G401.6 (cell line): ENCODE data around the gene GLTPD2.
A peak's percentile ranks its signal among the peaks of the same experiment; 100 is the strongest.

Source experiments
- FAIRE-seq: peaks from 2 replicates; lab custom pipeline; 2012; peaks lifted over from hg19 to GRCh38; lab: Jason Lieb, UNC

GLTPD2 gene

DNA sequence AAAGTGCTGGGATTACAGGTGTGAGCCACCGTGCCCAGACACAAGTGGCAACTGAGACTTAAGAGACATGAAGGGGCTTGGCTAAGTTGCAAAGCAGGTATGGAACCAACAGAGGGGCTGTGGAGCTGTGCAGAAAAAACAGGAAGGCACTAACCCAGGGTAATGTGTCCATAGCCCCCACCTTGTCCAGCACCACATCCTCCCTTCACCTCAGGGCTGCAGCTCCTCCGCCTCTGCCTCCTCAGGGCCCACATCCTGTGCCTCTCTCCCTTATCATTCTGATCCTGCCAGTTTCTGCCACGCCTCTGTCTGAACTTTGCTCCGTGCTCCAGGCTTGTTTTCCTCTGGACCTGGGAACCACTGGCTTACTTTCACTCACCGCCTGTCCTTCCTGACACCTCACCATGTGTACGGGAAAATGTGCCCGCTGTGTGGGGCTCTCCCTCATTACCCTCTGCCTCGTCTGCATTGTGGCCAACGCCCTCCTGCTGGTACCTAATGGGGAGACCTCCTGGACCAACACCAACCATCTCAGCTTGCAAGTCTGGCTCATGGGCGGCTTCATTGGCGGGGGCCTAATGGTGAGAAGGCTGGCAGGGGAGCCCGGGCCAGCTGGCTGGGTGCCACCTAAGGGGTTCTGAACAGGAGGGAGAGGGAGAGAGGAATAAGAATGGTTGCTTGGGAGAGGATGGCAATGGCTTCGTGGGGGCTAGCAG lies 17.1 kb upstream of the GLTPD2 start, which contains the start of gene TM4SF5:
Gene TM4SF5, plus strand, starts transcription at position 368 of the 716 bp plus-strand sequence. Its CDS starts 37 bp downstream, at position 405.
- FAIRE-seq: no peak

DNA sequence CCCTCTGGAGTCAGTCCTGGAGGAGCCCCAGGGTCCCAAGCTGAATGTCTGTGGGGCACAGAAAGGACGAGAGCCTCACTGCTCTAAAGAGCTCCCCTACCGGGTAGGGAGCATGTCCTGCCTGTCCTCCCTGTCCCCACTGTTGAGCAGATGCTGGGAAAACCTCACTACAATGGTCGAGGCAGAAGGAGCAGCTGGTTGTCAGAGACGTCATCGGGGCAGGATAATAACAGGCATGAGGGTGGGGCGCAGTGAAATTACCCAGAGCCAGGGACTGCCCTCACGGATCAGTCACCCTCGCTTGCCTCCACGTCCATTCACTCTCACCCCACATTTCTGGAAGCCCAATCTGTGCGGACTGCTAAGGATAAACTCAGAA lies 16.5 kb upstream of the GLTPD2 start:
- no peak for FAIRE-seq

DNA sequence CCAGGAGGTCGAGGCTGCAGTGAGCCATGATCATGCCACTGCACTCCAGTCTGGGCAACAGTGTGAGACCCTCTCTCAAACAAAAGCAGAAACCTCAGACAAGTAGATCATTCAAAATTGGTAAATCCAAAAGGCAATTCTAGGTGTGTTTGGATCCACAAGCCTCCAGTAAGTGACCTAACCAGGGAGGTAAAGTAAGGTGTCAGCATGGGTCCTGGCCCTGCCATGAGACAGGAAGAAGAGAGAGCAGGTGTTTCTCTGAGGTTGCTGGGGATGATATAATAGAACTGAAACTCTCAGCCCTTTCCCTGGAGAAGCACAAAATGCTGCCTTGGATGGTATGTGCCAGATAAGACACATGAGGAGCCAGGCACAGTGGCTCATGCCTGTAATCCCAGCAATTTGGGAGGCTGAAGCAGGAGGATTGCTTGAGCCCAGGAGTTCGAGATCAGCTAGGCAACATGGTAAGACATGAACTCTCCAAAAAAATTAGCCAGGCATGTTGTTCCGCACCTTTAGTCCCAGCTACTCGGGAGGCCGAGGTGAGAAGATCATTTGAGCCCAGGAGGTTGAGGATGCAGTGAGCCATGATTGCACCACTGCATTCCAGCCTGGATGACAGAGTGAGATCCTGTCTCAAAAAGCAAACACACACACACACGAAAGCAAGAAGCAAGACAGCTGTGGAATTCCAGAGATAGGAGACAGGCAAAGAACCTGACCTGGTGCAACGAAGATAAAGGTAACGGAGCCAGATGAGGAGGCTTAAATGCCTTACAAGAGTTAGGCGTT lies 10.6 kb upstream of the GLTPD2 start:
- FAIRE-seq: no peak

- no peak for FAIRE-seq
Measured at GRCh38 chr17:4780325-4780955, 8.3 kb upstream of the GLTPD2 start.

GRCh38 chr17:4782652-4783051 lies 6.1 kb upstream of the GLTPD2 start:
- no peak for FAIRE-seq

- FAIRE-seq: no peak
Measured at GRCh38 chr17:4785311-4786105, 3.3 kb upstream of the GLTPD2 start.

- no peak for FAIRE-seq
Measured at GRCh38 chr17:4786106-4786511, 2.7 kb upstream of the GLTPD2 start, which contains the start of gene VMO1. VMO1 (minus strand) TSS chr17:4786364; CDS start chr17:4786352, 12 bp downstream.

GRCh38 chr17:4786516-4786915 lies 2.2 kb upstream of the GLTPD2 start:
- no peak for FAIRE-seq

DNA sequence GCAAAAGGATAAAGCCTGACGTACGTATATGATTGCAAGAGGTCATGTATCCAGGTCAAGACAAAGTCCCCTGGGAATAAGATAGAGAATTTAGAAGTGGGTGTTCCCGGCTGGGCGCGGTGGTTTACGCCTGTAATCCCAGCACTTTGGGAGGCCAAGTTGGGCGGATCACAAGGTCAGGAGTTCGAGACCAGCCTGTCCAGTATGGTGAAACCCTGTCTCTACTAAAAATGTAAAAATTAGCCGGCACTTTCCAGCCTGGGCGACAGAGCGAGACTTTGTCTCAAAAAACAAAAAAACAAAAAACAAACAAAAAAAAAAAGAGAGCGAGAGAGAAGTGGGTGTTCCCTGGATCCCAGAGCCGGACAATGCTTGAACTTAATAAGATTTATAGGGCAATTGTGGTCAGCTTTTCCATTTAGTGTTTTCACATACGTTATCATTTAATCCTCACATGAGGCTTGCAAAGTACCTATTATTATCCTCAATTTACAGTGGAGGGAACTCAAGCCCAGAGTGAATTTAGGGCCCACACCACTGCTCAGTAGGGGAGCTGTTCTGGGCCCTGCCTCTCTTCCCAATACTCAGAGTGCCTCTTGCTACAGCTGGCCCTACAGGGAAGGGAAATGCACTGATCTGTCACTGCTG lies 481 bp upstream of the GLTPD2 start:
- FAIRE-seq: no peak

DNA sequence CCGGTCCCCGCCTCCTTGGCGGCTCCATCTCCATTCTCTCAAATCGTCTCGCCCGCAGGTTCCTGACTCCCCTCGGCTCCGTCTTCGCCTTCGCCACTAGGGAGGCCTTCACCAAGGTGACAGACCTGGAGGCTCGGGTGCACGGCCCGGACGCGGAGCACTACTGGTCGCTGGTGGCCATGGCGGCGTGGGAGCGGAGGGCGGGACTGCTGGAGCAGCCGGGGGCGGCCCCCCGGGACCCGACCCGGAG lies 862 bp downstream of the GLTPD2 start:
- FAIRE-seq: no peak

- no peak for FAIRE-seq
Measured at GRCh38 chr17:4789951-4790704, 1.4 kb downstream of the GLTPD2 start.

DNA sequence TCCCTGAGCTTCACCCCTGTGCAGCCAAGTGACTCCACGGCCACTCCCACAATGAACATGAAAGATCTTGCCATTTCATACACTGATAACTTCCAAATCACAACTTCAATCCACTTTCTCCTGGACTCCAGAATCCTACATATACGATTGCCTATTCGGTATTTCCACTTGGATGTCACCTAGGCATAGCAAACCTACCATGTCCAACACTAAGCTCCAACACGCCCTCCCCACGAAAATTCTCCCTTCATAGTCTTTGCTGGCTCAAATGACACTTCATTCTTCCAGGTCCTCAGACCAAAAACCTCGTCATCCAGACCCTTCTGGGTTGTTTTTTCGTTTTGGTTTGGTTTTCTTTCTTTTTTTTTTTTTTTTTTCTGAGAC lies 1.9 kb downstream of the GLTPD2 start:
- FAIRE-seq: no peak

DNA sequence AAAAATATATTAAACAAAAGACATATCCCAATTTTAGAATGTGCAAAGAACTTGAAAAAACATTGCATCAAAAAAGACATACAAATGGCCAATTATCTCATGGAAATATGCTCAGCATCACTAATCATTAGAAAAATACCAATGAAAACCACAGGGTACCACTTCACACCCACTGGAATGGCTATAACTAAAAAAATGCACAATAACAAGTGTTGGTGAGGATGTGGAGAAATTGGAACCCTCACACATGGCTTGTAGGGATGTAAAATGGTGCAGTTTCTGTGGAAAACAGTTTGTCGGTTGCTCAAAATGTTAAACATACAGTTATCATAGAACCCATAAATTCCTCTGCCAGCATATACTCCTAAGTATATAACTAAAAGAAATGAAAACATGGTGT lies 6.4 kb downstream of the GLTPD2 start:
- FAIRE-seq: no peak

DNA sequence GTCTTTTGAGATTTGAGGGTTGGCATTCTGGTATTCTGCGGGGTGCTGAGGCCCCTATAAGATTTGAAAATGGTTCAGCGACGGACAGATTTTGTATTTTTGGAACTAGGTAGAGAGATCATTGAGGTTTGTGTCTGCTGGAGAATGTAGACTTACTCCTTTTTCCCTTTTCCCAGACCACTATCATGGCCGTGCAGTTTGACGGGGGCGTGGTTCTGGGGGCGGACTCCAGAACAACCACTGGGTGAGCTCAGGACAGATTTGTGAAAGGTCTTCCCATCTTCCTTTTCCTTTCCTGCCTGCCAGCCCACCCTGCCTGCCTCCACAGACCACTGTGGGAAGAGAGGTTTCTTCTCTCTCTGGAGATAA lies 7.8 kb downstream of the GLTPD2 start:
- peak; percentile 69 for FAIRE-seq

GRCh38 chr17:4800462-4801196 lies 11.9 kb downstream of the GLTPD2 start:
- FAIRE-seq: no peak

DNA sequence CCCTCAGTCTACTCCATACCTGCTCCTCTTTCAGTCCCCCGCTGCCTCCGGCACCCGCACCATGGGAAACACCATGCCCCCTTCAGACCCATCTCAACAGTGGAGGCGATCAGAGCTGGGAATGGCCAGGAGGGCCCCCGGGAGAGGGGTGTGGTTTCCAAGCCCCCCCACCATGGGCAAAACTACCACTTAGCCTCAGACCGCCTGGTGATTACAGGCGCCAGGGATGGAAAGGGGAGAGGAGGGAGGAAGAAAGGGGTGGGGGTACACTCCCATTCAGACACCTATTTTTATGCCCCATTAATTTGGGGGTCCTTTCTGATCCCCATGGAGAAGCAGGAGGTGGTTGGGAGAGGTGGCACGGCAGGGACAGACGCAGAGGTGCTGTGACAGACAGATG lies 13.5 kb downstream of the GLTPD2 start, which contains the start of gene C17orf114:
Gene C17orf114, minus strand, starts transcription at position 101 of the 400 bp plus-strand sequence.
- no peak for FAIRE-seq

- FAIRE-seq: no peak
Measured at GRCh38 chr17:4806456-4806776, 17.7 kb downstream of the GLTPD2 start.

DNA sequence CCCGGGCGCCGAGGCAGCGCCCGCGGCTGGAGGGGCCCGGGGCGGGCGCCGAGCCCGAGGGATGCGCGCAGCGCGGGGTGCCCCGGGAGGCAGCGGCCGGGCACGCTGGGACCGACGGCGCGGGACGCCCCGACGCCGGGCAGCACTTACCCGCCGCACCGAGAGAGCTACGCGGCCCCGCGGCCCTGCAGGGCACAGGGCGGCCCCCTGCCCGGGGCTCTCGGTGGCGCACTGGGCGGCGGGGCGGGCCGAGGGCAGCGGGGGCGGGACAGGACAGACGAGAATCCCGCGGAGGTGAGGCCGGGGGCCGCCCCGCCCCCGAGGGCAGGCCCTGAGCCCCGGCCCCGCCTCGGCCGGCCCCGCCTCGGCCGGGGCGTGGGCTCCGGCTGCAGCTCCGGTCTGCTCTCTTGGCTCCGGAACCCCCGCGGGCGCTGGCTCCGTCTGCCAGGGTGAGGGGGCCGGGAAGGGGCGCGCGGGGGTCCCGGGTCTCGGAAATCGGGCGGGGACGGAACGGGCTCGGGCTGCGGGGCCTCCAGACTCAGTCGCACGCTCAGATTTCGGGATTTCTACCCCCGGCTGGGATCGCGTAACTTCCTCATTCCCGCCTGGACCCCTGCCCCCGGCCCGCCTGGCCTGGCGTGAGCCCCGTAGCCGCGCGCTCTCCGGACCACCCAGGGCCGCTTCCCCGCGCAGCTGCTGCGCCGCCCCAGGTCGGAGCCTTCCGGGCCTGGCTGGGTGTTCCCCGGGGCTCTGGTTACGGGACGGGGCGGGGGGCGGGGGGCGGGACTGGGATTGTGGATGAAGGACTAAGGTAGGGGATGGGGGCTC lies 18.2 kb downstream of the GLTPD2 start, which contains the start of gene PLD2:
Gene PLD2, plus strand, starts transcription at position 376 of the 828 bp plus-strand sequence. CDS start 621 bp downstream, outside the sequence.
- no peak for FAIRE-seq

DNA sequence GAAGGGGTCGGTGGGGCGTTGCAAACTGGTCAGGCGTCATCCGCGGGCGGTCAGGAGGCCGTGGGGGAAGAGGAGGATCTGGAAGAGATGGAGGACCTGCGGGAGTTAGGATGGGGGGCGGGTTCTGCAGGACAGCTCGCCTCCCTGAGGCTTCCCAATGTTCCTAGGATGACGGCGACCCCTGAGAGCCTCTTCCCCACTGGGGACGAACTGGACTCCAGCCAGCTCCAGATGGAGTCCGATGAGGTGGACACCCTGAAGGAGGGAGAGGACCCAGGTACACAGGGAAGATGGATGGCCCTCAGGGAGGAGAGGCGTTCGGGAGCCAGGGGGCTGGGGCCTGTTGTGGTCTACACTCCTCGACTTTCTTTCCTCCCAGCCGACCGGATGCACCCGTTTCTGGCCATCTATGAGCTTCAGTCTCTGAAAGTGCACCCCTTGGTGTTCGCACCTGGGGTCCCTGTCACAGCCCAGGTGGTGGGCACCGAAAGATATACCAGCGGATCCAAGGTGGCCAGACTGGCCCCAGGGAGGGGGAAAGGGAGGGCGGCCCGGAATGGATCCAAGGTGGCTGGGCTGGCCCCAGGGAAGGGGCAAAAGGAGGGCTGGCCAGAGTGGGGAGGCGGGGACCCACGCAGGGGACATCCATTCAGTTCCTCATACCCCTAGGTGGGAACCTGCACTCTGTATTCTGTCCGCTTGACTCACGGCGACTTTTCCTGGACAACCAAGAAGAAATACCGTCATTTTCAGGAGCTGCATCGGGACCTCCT lies 19.0 kb downstream of the GLTPD2 start:
- FAIRE-seq: no peak
